GM12874 (cell line): ENCODE measurements around the gene COL8A1.

ENCODE experiments used
- CTCF ChIP-seq: IDR thresholded peaks from 2 replicates; pipeline ENCODE4 v1.5.1; 2011; ENCODE audit warnings: low read depth, mild to moderate bottlenecking, control low read depth, low read length, moderate library complexity; ENCODE audit not compliant: insufficient read depth

Gene COL8A1

GRCh38 chr3:99684644-99685043 lies 46.2 kb downstream of the COL8A1 start:
- no peak for TF ChIP-seq CTCF

GRCh38 chr3:99686469-99686868 lies 48.1 kb downstream of the COL8A1 start:
- no peak for TF ChIP-seq CTCF

GRCh38 chr3:99686955-99687612 lies 48.7 kb downstream of the COL8A1 start:
- peak; percentile 57 for TF ChIP-seq CTCF

- TF ChIP-seq CTCF = no peak
Observed at GRCh38 chr3:99690761-99691369, 52.5 kb downstream of the COL8A1 start.

- TF ChIP-seq CTCF = no peak
Observed at GRCh38 chr3:99693636-99694035, 55.2 kb downstream of the COL8A1 start.

- TF ChIP-seq CTCF = no peak
Observed at GRCh38 chr3:99696497-99696896, 58.1 kb downstream of the COL8A1 start.

- no peak for TF ChIP-seq CTCF
Observed at GRCh38 chr3:99697250-99697649, 58.9 kb downstream of the COL8A1 start.

- no peak for TF ChIP-seq CTCF
Observed at GRCh38 chr3:99698932-99699331, 60.5 kb downstream of the COL8A1 start.
